D721Med (cell line): ENCODE data around the gene RNASE9.
"Not testable (repeated sequence)": the region's sequence is repeated elsewhere in the genome, so short reads cannot be mapped to it uniquely, and the experiment has no call there.

Experiments
- DNase-seq: peaks from one replicate; pipeline ENCODE4 v3.0.0; 2011; ENCODE audit warnings: low spot score; ENCODE audit not compliant: insufficient read length
- FAIRE-seq: peaks from 2 replicates; lab custom pipeline; 2011; peaks lifted over from hg19 to GRCh38; lab: Jason Lieb, UNC
- TF ChIP-seq, protein P1 (sequence below): IDR thresholded peaks from 2 replicates; pipeline ENCODE4 v1.5.1; 2012; ENCODE audit warnings: mild to moderate bottlenecking, control low read depth; ENCODE audit not compliant: insufficient read depth; ENCODE audit errors: missing control alignments

Gene RNASE9

DNA sequence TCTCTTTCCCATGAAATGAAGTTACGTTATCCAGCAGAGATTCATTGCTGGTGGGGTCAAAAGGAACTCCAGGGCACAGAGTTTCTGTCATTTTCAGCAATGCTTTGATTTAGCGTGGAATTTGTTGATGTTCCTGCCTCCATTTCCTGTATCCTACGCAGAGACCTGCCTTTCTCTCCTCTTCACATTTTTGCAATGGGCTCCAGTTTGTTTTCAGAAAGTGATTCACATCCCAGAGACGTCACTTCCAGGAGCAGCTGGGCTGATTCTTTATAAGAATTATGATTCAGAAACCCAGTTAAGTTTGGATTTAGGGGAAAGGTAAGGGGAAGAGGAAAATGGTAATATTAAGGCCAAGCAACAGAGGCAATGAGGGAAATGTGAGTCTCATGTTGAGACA, 43.9 kb downstream of the RNASE9 start:
- TF ChIP-seq, protein P1, sequence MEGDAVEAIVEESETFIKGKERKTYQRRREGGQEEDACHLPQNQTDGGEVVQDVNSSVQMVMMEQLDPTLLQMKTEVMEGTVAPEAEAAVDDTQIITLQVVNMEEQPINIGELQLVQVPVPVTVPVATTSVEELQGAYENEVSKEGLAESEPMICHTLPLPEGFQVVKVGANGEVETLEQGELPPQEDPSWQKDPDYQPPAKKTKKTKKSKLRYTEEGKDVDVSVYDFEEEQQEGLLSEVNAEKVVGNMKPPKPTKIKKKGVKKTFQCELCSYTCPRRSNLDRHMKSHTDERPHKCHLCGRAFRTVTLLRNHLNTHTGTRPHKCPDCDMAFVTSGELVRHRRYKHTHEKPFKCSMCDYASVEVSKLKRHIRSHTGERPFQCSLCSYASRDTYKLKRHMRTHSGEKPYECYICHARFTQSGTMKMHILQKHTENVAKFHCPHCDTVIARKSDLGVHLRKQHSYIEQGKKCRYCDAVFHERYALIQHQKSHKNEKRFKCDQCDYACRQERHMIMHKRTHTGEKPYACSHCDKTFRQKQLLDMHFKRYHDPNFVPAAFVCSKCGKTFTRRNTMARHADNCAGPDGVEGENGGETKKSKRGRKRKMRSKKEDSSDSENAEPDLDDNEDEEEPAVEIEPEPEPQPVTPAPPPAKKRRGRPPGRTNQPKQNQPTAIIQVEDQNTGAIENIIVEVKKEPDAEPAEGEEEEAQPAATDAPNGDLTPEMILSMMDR, result no peak
- no peak for FAIRE-seq
- DNase-seq, result no peak

DNA sequence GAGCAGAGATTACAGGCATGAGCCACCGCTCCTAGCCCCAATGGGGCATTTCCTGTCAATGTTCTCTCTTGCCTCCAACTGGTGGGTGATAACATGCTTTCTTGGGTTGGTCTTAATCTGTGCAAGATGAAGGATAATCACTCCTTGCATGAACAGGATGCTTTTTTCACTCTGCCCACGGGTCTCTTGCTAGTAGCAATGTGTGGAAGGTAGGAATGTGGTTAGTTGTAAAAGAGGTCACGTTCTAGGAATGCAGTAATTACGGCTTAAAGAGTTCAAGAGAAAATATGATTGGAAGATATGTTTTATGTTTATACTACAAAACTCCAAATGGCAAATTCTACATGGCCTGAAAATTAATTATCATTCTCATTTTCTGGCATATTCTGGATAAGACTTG, 45.0 kb downstream of the RNASE9 start:
- DNase-seq (no peak), FAIRE-seq (no peak)
- TF ChIP-seq, protein P1, result no peak

DNA sequence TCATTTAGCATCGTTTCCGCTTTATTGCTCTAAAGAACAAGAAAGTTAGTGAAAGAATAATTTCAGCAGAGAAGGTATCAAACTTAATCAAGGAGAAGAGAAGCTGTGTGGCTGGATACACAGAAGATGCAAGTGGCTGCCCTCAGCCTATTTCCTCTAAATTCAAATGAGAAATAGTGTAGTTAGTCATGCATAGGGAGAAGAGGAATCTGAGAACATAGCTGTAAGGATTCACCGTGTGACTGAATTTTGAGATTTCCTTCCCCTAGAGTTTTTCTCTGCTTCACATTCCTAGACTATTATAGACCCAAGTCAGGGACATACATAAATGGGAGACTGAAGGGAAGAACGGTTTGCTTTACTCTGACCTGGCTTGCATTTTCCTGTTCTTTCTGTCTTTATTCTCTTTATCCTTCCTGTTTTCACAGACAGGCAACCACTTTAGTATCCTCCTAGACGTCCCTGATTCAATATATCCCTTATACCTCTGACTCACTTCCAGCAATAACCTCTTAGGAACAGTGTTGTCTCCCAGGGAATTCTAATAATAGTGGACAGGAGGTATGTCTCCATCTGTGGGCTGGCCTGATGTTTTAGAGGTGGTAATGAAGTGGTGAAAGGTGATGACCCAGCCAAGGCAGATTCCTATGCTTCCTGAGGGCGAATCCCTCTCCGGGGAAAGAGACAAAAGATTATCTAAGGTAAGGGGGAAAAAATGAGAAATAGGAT, 48.5 kb downstream of the RNASE9 start:
- TF ChIP-seq, protein P1, result no peak
- DNase-seq, result no peak
- no peak for FAIRE-seq

DNA sequence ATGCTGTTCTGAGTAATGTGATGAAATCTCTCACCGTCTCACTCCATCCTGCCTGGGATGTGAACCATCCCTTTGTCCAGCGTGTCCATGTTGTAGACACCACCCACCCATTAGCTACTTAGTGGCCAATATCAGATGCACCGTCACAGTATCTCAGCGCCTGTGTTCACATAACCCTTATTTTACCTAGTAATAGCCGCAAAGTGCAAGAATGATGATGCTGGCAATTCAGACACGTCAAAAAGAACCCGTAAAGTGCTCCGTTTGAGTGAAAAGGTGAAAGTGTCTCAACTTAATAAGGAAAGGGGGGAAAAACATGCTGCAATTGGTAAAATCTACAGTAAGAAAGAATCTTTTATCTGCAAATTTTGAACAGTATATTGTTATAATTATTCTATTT, 52.5 kb downstream of the RNASE9 start:
- no peak for FAIRE-seq
- TF ChIP-seq, protein P1, result no peak
- no peak for DNase-seq

DNA sequence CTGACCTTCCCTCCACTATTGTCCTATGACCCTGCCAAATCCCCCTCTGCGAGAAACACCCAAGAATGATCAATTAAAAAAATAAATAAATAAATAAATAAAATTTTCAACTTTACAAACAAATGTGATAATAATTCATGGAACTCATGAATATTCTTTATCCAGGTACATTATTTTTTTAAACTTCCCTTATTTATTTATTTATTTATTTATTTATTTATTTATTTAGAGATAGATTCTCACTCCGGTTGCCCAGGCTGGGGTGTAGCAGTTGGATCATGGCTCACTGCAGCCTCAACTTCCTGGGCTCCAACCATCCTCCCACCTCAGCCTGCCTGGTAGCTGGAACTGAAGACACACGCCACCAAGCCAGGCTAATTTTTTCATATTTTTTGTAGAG, 53.3 kb downstream of the RNASE9 start:
- DNase-seq, FAIRE-seq: not testable (repeated sequence)

DNA sequence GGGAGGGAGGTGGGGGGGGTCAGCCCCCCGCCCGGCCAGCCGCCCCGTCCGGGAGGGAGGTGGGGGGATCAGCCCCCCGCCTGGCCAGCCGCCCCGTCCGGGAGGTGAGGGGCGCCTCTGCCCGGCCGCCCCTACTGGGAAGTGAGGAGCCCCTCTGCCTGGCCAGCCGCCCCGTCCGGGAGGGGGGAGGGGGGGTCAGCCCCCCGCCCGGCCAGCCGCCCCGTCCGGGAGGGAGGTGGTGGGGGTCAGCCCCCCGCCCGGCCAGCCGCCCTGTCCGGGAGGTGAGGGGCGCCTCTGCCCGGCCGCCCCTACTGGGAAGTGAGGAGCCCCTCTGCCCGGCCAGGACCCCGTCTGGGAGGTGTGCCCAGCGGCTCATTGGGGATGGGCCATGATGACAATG, 54.1 kb downstream of the RNASE9 start:
- DNase-seq, result not testable (repeated sequence)

DNA sequence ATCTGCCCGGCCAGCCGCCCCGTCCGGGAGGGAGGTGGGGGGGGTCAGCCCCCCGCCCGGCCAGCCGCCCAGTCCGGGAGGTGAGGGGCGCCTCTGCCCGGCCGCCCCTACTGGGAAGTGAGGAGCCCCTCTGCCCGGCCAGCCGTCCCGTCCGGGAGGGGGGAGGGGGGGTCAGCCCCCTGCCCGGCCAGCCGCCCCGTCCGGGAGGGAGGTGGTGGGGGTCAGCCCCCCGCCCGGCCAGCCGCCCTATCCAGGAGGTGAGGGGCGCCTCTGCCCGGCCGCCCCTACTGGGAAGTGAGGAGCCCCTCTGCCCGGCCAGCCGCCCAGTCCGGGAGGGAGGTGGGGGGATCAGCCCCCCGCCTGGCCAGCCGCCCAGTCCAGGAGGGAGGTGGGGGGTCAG, 54.6 kb downstream of the RNASE9 start:
- FAIRE-seq, DNase-seq: not testable (repeated sequence)

More for the DNA sequence above, 54.1 kb downstream of the RNASE9 start:
- not testable (repeated sequence) for FAIRE-seq
